GM10266 (cell line): Measurements from ENCODE around the gene ANAPC10.
A peak's percentile ranks its signal among the peaks of the same experiment; 100 is the strongest.

Experiments
- DNase-seq: peaks from one replicate; pipeline ENCODE4 v3.0.0; 2012; ENCODE audit errors: extremely low spot score
- TF ChIP-seq, protein P1 (sequence below): IDR thresholded peaks from 2 replicates; pipeline ENCODE4 v1.5.1; 2012; ENCODE audit warnings: mild to moderate bottlenecking, low read depth; ENCODE audit not compliant: control insufficient read depth, insufficient read depth; ENCODE audit errors: missing control alignments

The ANAPC10 gene

DNA sequence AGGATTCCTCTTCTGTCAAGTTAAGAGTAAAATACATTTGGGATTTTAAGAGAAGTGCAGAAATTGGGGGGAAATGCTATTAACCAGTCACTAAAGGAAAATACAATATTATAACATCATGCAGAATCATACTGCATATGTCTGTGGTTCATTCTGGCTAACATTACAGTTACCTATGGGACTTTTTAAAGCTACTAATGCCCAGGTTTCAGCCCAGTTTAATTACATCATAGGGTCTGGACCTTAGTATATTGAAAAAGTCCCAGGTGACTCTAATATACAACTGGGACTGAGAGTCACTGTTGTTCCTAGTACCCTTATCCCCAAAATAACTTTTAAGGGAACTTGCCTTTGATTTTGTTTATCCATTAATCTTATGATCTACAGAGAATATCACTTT, 10.1 kb upstream of the ANAPC10 start:
- TF ChIP-seq, protein P1, sequence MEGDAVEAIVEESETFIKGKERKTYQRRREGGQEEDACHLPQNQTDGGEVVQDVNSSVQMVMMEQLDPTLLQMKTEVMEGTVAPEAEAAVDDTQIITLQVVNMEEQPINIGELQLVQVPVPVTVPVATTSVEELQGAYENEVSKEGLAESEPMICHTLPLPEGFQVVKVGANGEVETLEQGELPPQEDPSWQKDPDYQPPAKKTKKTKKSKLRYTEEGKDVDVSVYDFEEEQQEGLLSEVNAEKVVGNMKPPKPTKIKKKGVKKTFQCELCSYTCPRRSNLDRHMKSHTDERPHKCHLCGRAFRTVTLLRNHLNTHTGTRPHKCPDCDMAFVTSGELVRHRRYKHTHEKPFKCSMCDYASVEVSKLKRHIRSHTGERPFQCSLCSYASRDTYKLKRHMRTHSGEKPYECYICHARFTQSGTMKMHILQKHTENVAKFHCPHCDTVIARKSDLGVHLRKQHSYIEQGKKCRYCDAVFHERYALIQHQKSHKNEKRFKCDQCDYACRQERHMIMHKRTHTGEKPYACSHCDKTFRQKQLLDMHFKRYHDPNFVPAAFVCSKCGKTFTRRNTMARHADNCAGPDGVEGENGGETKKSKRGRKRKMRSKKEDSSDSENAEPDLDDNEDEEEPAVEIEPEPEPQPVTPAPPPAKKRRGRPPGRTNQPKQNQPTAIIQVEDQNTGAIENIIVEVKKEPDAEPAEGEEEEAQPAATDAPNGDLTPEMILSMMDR = no peak
- DNase-seq = no peak

DNA sequence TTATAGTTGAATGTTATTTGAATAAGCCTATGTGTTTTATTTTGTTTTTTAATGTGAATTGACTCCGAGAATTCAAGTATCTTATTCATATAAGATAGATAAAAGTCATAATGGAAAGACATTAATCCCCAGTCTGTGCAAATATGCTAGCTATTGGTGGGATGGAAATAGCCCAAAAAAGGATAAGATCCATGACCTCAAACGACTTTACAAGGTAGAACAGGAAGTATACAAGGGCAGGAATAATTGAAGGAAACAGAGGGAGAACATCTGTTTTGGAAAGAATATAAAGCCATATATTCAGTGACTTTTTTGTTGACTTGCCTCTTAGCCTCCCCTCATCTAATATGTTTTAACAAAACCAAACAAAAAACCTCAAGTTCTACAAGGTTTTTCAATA, 9.1 kb upstream of the ANAPC10 start:
- no peak for DNase-seq
- TF ChIP-seq, protein P1 = no peak

DNA sequence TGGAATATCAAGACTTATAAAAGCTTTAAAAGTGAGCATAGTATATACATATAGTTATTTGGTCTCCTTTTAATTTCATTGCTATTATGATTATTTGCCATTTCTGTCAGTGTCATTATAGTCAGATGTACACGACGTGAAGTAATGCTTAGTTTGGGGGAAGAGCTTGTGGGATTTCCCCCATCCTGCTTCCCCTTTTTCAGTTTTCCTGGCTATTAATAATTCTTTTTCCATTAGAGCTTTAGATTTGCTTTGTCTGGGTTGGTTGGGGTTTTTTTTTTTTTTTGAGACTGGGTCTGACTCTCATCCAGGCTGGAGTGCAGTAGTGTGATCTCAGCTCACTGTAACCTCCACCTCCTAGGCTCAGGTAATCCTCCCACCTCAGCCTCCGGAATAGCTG, 5.5 kb upstream of the ANAPC10 start:
- TF ChIP-seq, protein P1 = no peak
- no peak for DNase-seq

DNA sequence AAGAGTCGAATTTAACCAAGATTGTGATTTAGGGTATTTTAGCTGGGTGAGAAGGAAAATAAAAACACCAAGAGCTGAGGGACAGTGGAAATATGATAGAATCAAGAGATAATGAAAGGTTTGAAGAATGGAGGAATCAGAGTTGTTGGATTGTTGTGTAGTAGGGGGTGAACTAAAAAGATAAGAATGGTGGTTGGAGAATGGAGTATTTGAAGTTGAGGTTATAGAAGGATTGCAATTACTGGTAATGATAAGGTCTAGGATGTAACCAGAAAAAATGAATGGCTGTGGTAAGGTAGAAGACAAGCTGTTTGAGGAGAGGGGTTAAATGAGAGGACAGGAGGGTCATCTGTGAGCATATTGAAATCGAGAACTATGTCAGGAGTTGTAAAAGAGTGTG, 4.6 kb upstream of the ANAPC10 start:
- DNase-seq = no peak
- TF ChIP-seq, protein P1 = no peak

DNA sequence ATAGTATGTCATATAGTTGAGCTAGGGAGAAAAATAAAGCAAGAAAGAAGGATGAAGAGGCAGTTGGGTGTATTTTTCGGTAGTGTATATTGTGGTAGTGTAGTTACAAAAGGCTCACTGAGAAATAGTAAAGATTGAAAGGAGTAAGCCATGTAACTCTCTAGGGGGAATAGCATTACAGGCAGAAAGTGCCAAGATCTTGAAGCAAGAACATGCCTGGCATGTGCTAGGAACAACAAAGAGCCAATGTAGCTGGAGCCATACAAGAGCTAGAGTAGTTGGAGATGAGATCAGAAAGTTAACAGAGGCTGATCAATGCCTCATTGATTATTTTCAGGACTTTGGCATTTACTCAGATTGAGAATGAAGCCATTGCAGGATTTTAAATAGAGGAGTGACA, 3.1 kb upstream of the ANAPC10 start:
- TF ChIP-seq, protein P1 = no peak
- DNase-seq = no peak

DNA sequence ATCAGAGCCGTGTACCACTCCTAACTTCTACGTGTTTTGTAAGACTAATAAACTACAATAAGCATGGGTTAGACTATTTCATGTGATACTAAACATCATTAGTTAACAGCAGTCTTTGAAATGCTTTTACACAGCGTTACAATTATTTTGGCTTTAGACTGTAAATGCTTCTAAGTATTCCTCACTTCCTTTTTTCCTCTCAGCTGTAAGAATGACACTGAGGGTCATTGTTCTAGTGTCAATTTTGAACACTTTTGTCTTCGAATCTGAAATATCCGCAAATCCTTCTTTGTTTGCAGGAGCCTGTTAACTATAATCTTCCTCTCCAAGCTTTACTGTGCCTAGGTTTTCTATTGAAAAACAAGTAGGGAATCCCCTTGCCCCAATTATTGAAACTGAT, 1.7 kb upstream of the ANAPC10 start:
- no peak for DNase-seq
- TF ChIP-seq, protein P1 = no peak

- TF ChIP-seq, protein P1 = no peak
- peak; percentile 32 for DNase-seq
These were observed 660 bp upstream of the ANAPC10 start for GRCh38 chr4:145098675-145099037.

- TF ChIP-seq, protein P1 = no peak
- no peak for DNase-seq
These were observed 620 bp downstream of the ANAPC10 start for GRCh38 chr4:145097331-145097820.
